ENCODE results near the gene EIF4G2. TPM values are rescaled to one million over a fixed set of nuclear protein-coding genes. Genes with fewer than 3 reads are reported as not detected.

Gene EIF4G2
- total RNA-seq, 1 donor: 782 TPM

DNA sequence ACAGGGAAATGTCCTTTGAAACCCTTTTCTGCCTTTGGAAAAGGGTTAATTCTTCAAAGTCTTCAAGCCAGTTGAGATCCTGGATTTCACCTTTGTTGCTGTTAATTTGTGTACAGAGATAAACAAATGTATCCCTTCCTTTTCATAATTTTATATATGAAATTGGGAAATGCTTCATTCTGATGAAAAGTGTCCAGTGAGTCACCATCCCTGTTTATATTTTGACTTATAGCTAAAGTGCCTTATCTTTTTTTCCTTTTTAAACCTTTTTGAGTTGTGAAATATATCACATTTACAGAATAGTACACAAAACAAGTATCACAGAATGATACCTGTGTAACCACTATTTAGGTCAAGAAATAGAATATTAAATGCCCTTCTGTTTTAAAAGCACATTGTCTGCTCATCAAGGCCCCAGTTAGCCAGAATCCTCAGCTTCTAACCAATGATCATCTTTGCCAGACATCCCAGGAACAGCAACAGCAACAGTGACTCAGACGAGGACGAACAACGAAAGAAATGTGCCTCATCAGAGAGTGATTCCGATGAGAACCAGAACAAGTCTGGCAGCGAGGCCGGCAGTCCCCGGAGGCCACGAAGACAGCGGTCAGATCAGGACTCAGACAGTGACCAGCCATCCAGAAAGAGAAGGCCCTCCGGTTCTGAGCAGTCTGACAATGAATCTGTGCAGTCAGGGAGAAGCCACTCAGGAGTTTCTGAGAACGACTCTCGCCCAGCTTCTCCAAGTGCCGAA, 30.3 kb downstream of the EIF4G2 start:
- Histone ChIP-seq H3K27ac (ENCODE audit: low read depth, low read length) (peak overlapping the region; percentile 93), H3K27me3 (ENCODE audit: insufficient read depth, low read length) (no peaks in the 10 kb centered on the region), H3K4me2 (ENCODE audit: insufficient read depth, low read length) (peak overlapping the region; percentile 42), H2AFZ (ENCODE audit: low read length) (no peak overlapping the region), H3K4me1 (ENCODE audit: insufficient read depth, low read length) (peaks cover 22% of the 10 kb centered on the region), H3K36me3 (ENCODE audit: insufficient read depth, low read length) (peaks cover 35% of the 10 kb centered on the region), H3K79me2 (ENCODE audit: insufficient read depth, low read length) (no peaks in the 10 kb centered on the region), H3K4me3 (ENCODE audit: insufficient read depth, low read length) (no peak overlapping the region), H3K9me3 (ENCODE audit: low read depth, low read length) (no peaks in the 10 kb centered on the region), H4K20me1 (ENCODE audit: insufficient read depth, low read length) (no peaks in the 10 kb centered on the region)
- TF ChIP-seq, protein P1, sequence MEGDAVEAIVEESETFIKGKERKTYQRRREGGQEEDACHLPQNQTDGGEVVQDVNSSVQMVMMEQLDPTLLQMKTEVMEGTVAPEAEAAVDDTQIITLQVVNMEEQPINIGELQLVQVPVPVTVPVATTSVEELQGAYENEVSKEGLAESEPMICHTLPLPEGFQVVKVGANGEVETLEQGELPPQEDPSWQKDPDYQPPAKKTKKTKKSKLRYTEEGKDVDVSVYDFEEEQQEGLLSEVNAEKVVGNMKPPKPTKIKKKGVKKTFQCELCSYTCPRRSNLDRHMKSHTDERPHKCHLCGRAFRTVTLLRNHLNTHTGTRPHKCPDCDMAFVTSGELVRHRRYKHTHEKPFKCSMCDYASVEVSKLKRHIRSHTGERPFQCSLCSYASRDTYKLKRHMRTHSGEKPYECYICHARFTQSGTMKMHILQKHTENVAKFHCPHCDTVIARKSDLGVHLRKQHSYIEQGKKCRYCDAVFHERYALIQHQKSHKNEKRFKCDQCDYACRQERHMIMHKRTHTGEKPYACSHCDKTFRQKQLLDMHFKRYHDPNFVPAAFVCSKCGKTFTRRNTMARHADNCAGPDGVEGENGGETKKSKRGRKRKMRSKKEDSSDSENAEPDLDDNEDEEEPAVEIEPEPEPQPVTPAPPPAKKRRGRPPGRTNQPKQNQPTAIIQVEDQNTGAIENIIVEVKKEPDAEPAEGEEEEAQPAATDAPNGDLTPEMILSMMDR (IDR thresholded peaks at IDR 0.05; ENCODE audit: extremely low read depth, low read depth, low read length): no peak
- peak; percentile 90 for DNase-seq (ENCODE audit: insufficient read length, low spot score, missing footprints)

DNA sequence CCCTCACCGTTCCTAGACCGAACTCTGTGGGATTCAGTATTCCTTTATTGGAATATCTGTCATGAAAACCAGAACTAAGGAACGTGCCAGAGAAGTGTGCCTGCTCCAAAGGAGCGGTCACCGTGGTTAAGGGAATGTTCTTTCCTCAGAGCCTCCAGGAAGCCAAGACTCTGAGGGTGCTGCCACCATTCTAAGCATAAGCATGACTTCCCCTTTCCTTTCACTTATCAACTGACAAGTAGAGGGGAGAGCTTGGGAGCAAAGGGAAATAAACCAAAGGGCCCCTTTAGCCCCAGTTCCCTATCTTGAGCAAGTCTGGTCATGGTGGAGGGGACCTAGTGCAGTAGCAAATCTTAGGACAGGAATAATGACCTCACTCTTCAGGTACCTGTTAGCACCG, 30.9 kb downstream of the EIF4G2 start:
- TF ChIP-seq, protein P1 (IDR thresholded peaks at IDR 0.05; ENCODE audit: extremely low read depth, low read depth, low read length): no peak
- peak overlapping the region; percentile 93 for H3K27ac ChIP-seq (ENCODE audit: low read depth, low read length)
- no peak for DNase-seq (ENCODE audit: insufficient read length, low spot score, missing footprints)
- no peaks in the 10 kb centered on the region for H4K20me1 ChIP-seq (ENCODE audit: insufficient read depth, low read length)
- H3K79me2 ChIP-seq (ENCODE audit: insufficient read depth, low read length): no peaks in the 10 kb centered on the region
- H3K27me3 ChIP-seq (ENCODE audit: insufficient read depth, low read length): no peaks in the 10 kb centered on the region
- H3K4me2 ChIP-seq (ENCODE audit: insufficient read depth, low read length): peak overlapping the region; percentile 42
- no peak overlapping the region for H3K4me3 ChIP-seq (ENCODE audit: insufficient read depth, low read length)
- peaks cover 22% of the 10 kb centered on the region for H3K4me1 ChIP-seq (ENCODE audit: insufficient read depth, low read length)
- no peaks in the 10 kb centered on the region for H3K9me3 ChIP-seq (ENCODE audit: low read depth, low read length)
- no peak overlapping the region for H2AFZ ChIP-seq (ENCODE audit: low read length)
- peaks cover 41% of the 10 kb centered on the region for H3K36me3 ChIP-seq (ENCODE audit: insufficient read depth, low read length)

DNA sequence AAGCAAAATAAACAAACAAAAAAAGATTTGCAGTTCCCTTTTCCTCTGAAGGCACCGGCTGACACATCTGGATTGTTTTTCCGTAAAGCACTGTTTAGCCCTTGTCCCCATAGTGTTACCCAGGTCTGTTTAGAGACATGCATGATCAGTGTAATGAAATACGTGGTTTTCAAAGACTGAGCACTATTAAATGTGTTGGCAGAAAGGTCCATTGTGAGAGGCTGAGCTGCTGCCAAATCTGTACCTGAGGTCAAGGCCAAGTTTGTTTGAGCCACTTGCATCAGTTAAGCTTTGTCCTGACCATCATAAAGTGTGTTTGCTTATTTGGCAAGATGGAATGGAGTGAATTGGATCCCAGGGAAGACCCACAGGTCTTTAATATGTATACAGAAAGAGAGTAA, 31.3 kb downstream of the EIF4G2 start:
- Histone ChIP-seq H3K9me3 (ENCODE audit: low read depth, low read length) (no peaks in the 10 kb centered on the region), H3K27me3 (ENCODE audit: insufficient read depth, low read length) (no peaks in the 10 kb centered on the region), H3K79me2 (ENCODE audit: insufficient read depth, low read length) (no peaks in the 10 kb centered on the region), H2AFZ (ENCODE audit: low read length) (no peak overlapping the region), H3K4me1 (ENCODE audit: insufficient read depth, low read length) (peaks cover 22% of the 10 kb centered on the region), H3K4me2 (ENCODE audit: insufficient read depth, low read length) (no peak overlapping the region), H3K27ac (ENCODE audit: low read depth, low read length) (peak overlapping the region; percentile 93), H4K20me1 (ENCODE audit: insufficient read depth, low read length) (no peaks in the 10 kb centered on the region), H3K4me3 (ENCODE audit: insufficient read depth, low read length) (no peak overlapping the region), H3K36me3 (ENCODE audit: insufficient read depth, low read length) (peaks cover 45% of the 10 kb centered on the region)
- no peak for DNase-seq (ENCODE audit: insufficient read length, low spot score, missing footprints)
- TF ChIP-seq, protein P1 (IDR thresholded peaks at IDR 0.05; ENCODE audit: extremely low read depth, low read depth, low read length): no peak

DNA sequence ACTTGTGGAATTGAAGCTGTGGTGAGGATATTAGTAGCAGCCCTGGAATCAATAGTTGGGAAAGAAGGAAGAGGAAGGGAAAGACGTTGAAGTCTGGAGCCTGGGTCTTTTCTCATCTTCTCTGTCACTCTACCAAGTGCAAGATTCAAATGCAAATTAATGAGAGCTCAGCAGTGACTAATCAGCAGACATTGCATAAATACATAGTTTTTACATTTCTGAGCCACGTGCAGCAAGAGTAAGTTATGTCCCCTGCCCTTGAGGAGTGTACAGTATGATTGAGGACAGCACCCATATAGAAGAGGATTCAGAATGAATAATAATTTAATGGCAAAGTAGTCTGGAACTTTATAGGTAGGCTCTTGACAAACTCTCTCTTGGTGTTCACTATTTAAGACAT, 33.9 kb downstream of the EIF4G2 start:
- H3K9me3 ChIP-seq (ENCODE audit: low read depth, low read length): no peaks in the 10 kb centered on the region
- no peak overlapping the region for H3K27ac ChIP-seq (ENCODE audit: low read depth, low read length)
- TF ChIP-seq, protein P1 (IDR thresholded peaks at IDR 0.05; ENCODE audit: extremely low read depth, low read depth, low read length): no peak
- no peaks in the 10 kb centered on the region for H3K79me2 ChIP-seq (ENCODE audit: insufficient read depth, low read length)
- peaks cover 22% of the 10 kb centered on the region for H3K4me1 ChIP-seq (ENCODE audit: insufficient read depth, low read length)
- H3K4me3 ChIP-seq (ENCODE audit: insufficient read depth, low read length): no peak overlapping the region
- no peaks in the 10 kb centered on the region for H4K20me1 ChIP-seq (ENCODE audit: insufficient read depth, low read length)
- H3K36me3 ChIP-seq (ENCODE audit: insufficient read depth, low read length): peaks cover 63% of the 10 kb centered on the region
- H3K27me3 ChIP-seq (ENCODE audit: insufficient read depth, low read length): no peaks in the 10 kb centered on the region
- no peak overlapping the region for H3K4me2 ChIP-seq (ENCODE audit: insufficient read depth, low read length)
- DNase-seq (ENCODE audit: insufficient read length, low spot score, missing footprints): no peak
- no peak overlapping the region for H2AFZ ChIP-seq (ENCODE audit: low read length)

Measured in osteoblast (primary cell).